GM21737 (cell line): ENCODE measurements around the gene KDM3B.
"Not testable (repeated sequence)": the region's sequence is repeated elsewhere in the genome, so short reads cannot be mapped to it uniquely, and the experiment has no call there.

Experiments
- ATAC-seq: cut with Tn5 transposase; IDR thresholded peaks from one replicate; pipeline ENCODE4 v1.9.1; 2021; ENCODE audit warnings: mild to moderate bottlenecking, moderate library complexity; ENCODE audit not compliant: unreplicated experiment

KDM3B gene

DNA sequence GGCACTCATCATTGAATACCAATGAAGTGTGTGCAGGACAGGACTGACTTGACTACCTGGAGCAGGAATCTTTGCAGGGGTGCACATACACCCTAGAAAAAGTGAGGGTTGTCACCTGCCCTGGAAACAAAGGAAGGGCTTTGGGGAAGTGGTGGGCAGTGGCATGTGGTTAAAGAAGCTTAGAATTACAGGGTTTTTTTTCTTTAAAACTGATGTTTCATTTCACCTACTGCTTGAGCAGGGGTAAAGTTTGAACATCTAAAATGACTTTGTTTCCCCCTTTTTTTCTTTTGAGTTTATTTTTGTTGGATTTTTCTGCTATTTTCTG lies 2.0 kb upstream of the KDM3B start:
- no peak for ATAC-seq

DNA sequence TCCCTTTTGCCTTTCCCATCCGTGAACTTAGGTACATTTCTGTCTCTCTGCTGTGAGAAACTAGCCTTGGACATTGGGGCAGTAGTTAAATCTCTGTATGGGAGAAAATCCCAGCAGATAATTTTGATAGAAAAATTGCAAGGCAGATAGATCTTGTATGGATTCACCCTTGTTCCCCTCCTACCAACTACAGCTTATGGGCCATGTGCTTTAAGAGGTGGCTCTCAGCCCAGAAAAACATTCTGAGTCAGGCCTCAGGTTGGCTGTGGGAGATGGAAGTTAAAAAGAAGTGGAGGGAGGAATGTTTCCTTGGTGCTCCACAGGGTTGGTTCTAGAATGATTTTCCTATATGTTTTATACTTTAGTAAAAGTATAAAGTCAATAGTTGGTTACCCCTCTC lies 1.4 kb upstream of the KDM3B start:
- no peak for ATAC-seq

DNA sequence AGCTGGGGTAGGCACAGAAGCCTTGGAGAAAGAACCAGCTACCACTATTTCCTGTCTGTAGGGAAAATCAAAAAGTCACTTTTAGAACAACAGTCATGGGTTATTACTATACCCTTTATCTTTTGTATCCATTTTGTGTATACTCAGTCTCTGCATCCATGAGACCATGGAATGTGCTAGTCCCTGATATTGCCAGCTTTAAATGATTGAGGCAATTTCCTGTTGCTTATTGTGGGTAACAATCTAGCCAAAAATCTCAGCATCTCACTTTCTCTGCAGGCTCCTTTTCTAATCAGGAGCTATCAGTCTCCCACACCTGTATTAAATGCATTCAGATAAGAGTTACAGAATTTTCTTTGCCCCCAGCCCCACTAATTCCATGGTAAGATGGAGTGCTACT lies 968 bp upstream of the KDM3B start:
- no peak for ATAC-seq

DNA sequence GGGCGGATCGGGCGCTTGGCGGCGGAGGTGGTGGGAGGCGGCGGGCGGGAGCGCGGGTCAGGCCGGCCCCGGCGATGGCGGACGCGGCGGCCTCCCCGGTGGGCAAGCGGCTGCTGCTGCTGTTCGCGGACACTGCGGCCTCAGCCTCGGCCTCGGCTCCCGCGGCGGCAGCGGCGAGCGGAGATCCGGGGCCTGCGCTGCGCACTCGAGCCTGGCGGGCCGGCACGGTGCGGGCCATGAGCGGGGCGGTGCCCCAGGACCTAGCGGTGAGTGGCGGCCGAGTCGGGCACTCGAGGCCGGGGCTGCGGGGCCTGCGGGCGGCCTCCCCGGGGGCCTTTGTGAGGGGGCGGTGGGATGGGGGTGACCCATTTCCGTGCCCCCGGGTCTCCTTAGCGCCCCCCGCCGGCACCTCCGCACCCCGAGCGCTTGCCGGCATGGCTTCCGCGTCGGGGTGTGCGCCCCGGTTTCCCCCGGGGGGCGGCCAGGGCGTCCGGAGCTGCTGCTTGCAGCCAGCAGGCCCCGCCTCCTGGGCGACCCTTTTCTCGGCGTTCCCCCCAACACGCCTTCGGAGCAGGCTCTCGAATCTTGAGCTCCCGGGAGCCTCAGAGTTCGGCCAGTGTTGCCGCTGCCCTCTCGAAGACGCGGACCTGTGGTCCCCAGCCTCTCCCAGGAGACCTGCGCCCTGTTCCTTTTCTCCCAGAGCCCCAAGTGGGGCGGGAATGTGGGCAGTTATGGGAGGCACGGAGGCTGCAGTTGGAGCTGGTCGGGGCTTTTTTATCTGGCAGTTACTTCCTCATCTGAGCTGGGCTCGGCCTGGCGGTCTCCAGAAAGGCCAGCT lies 456 bp downstream of the KDM3B start:
- peak; percentile 32 for ATAC-seq

DNA sequence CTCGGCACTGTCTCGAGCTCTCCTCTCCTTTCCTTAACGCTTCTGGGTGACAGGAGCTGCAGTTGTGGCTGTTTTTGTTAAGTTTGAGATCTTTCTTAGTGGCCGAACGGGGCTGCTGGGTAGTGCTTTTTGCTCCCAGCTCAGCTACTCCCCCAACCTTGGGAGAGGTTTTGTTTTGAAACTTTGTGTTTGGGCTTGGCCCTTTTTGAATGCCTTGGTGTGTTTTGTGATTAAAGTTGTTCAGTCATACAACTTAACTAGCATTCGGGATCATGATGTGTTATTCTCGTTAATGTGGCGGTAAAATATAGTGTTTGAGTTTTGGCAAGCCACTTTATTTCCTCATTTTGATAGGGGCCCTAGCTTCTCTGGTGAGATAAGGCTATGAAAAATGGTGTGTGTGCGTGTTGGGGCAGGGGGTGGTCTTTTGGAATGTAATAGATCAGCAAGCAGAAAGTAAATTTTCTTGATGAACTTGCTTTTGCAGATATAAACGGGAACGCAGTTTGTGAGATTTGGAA lies 1.1 kb downstream of the KDM3B start:
- no peak for ATAC-seq

DNA sequence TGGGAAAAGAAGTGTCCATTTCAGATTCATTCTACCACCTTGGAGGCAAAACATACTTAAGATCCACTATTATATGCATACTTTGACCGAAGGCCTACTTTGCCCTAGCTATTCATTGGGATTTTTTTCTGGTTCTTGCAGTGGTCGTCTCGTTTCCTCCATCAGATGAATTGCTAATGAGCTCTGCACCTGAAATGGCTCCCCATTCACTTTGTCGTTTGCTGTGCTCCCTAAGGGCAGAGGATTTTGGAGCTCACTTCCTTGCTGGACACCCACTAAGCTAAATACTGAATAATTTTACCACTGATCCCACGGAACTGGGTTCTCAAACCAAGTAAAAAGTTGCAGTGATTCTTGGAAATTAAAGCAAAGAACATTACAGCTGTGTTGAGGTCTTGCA lies 1.9 kb downstream of the KDM3B start:
- no peak for ATAC-seq

DNA sequence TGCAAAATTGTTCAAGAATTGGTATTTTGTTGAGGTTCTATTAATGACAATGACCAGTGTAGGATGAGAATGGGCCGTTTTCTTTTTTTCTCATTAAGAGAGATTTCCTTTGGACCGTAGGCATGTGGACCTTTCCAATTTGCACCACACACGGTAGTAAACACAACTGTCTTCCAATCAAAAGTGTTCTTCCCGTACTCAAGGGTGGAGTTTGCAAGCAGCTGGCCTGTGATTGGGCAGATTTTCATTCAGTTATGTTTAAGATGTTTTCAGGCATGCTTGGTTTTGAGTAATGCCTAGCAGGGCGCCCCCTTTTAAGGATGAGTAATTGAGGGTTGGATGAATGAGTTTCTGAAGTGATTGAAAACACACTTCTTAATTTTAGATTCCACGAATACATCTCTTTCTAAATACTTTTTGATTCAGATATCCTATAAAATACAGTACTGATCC lies 2.5 kb downstream of the KDM3B start:
- ATAC-seq: peak; percentile 33

DNA sequence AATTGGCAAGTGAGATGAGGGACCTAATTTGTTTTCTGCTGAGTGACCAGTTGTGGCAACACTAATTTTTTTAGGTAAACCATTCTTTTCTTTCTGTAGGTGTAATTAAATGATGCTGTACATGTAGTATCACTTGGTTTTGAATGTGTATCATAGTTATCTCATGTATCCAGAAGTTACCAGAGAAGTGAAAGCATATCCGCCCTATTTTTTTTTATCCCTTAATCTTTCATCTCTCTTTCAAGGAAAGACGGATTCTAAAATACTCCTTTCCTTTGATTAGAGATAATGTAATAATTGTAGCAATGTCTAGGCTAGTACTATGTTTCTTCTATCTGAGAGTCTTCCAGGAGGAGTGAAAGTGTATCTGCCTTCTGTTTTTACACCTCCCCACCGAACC lies 7.1 kb downstream of the KDM3B start:
- no peak for ATAC-seq

DNA sequence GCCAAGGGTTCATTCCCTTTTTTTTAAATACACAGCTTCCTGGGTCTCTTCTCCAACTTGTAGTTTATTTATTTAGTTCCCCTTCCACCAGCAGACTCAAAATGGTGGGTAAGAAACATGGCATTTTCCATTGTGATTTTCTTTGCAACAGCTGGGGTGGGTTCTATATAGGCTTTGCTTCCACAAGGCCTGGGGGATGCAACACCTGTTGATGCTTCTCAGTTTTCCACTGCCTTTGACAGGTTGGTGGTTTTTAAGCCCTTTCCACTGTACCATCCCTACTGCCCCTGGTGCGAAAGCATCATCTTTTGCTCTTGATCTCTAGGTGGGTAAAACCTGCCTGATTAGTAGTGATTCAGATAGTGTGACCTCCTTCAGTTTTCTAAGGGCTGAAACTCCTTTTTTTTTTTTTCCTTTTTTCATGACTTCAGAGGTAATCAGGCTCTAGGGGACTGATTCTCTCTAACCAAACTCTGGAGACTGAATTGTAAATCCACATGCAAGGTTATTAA lies 8.5 kb downstream of the KDM3B start:
- no peak for ATAC-seq

DNA sequence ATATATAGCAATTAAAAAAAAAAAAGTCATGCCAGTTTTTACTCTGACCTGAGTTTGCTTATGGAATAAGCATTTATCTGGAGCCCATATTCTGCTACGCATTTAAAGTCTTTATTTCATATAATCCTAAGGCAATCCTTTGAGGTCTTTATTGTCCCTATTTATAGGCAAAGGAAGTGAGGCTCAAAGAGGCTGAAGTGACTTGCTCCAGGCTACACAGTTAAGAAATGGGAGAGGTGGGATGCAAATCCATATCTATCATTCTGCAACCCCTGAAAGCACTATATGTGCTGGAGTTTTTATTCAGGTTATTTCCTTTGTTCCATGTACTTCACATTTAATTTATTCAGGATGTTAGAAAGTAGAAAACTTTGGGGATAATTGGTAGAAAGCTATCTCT lies 12.1 kb downstream of the KDM3B start:
- no peak for ATAC-seq

DNA sequence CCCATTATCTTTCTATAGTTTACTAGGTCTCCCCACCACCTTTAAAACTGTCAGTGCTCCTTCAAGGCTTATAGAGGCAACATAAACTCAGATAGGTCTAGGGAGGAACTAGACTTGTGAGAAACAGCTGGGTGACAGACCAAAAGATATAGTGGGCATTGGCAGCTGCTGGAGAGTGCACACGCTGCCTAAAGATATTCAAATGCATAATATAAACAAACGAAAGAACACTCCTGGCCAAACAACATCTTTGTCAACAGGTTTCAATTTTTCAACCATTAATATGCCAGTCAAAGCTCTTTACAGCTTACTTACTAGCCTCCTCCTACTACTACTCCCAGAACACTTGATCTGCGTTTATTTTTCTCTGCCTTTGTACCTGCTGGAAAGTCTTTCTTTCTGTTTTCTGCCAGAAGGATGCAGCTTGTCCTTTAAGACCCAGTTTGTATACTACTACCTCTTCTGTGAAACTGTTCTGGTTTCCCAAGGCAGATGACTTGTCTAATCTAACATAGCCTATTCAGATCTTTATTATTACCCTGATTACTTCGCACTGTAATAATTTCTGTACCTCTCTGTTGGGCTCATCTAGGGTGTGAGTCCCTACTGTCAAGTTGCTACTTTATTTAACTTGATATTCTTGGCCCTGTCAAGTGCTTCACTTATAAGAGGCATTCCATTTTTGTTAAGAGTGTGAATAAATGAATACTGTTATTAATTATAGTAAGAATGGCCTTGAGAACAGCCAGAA lies 14.3 kb downstream of the KDM3B start:
- ATAC-seq: no peak

DNA sequence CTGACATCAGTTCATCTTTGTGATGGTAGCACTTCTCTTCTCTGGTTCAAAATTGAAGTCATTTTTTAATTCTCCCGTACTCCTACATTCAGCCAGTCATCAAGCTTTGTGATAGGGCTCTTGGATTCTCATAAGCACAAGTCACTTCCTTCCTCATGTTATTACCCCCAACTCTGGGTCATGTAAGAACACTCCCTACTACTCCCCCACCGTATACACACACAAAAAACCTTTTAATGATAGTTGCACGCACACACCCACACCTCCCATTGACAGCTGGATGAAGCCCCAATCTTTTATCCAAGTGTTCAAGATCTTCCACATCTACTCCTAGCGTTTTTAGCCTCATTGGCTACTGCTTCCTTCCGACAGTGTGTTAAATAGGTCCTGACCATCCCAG lies 16.8 kb downstream of the KDM3B start:
- ATAC-seq: no peak

DNA sequence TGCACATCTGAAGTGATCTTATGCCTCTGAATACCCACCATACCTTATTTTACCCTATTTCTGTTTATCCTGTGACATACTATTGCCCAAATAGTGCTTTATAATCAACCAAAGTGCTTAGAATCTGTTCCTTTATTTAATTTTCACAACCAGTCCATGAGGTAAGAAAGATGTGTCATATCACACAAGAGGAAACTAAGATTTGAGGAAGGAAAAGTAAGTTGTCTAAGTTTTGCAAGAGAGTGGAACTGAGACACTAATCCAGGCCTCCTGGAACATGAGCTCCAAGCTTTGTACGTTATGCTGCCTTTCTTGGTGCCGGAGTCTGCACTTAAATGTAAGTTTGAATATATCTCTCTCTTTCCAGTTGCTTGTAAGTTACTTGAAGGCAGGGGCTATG lies 17.2 kb downstream of the KDM3B start:
- no peak for ATAC-seq

DNA sequence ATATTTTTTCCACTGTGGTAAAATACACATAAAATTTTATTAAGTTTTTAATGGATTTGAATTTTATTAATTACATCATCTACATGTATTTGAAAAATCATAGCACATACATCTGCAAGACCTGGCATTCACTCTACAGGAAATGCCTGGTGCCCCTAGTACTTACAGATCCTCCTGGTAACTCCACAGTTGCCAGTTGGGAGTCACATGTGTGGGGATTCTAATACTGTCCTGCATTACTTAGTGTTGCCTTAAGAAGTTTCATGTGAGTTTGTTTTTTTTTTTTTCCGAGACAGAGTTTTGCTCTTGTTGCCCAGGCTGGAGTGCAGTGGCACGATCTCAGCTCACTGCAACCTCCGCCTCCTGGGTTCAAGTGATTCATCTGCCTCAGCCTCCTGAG lies 18.1 kb downstream of the KDM3B start:
- no peak for ATAC-seq

DNA sequence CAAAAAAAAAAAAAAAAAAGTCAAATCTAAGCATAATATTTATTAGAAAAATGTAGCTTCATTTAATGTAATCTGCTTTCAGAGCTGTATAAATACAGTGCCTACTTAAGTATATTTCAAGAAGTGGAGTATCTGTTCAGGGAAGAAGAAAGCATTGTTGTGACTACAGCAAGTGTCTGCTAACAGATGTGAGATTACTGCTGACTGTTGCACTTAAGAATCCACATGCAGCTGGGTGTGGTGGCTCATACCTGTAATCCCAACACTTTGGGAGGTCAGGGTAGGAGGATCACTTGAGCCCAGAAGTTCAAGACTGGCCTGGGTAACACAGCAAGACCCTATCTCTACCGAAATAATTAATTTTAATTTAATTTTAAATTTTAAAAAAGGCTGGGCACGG lies 19.0 kb downstream of the KDM3B start:
- ATAC-seq: no peak

DNA sequence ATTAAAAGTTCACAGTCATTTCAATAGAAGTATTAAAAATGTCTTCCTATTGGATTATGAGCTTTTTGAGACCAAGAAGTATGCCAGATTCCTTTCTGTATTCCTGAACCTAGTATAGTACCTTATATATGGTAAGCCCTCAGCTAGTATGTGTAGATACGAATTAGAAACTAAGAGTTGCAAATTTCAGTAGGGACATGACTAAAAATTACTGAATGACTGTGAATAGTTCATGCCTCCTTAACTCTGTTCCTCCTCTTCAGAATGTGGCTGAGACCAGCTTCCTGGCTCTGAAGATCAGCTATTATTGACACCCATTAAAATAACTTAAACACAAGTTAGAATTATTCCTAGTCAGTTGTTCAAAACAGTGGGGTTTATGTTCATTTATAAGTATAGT lies 19.7 kb downstream of the KDM3B start:
- peak; percentile 73 for ATAC-seq

DNA sequence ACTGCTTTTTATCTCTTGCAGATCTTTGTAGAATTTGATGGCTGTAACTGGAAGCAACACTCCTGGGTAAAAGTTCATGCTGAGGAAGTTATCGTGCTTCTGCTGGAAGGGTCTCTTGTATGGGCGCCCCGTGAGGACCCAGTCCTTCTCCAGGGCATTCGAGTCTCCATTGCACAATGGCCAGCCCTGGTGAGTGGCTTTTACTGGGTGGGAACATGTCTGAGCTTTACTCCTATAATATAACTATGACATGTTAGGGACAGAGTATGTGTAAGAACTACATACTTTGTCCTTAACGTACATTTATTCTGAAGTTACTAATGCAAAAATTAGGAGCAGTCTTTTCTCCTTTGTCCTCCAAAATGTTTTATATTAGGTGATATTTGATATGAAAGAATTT lies 20.2 kb downstream of the KDM3B start:
- no peak for ATAC-seq

DNA sequence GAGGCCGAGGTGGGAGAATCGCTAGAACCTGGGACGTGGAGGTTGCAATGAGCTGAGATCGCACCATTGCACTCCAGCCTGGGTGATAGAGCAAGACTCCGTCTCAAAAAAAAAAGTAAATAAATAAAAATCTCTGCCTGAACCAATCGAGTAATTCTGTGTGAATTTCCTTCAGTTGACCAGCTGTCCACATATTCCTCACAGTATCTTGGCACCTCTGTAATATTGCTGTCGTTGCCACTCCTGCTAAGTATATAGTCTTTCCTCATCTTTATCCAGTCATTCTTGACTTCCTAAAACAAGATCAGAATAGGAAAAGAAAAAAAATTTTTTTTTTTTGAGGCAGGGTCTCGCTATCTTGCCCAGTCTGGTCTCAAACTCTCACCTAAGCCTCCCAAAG lies 29.9 kb downstream of the KDM3B start:
- no peak for ATAC-seq

DNA sequence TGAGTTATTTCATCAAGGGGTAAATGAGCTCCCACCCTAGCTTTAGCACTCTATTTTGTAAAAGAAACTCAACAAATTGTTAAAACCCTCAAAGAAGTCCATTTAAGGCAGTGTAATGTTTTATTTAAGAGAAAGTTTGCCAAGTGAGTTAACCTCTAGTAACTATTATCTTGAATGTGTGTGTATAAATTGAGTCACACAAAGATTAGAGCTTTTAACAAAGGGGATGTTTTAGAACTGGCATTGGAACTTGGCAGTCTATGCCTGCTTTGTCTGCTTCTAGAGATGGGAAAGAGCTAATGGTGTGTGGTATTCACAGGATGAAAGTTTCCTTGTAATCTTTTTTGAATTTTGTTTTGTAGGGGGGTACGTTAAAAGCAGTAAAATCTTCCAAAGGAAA lies 33.2 kb downstream of the KDM3B start:
- no peak for ATAC-seq

DNA sequence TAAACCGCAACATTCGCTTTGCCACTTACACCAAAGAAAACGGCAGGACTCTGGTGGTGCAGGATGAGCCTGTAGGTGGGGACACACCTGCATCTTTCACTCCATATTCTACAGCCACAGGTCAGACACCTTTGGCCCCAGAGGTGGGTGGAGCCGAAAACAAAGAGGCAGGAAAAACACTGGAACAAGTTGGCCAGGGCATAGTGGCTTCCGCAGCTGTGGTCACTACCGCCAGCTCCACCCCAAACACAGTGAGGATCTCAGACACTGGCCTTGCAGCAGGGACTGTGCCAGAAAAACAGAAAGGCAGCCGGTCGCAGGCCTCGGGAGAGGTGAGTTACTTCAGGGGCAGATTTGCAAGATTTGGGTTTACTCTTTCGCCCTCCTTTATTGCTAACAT lies 33.8 kb downstream of the KDM3B start:
- no peak for ATAC-seq

DNA sequence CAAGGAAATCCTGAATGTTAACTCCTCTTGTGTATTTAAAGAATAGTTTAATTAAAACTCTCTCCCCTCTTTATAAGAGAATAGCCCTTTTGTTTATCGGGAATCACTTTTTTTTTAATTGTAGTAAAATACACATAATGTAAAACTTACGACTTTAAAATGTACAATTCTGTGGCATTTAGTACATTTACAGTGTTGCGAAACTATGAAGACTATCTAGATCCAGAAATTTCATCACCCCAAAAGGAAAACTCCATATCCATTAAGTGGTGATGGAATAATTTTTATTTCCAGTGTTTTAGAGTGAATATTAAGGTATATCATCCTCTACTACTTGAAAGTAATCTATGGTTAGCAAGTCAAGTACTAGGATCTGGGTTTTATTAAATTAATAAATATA lies 36.8 kb downstream of the KDM3B start:
- no peak for ATAC-seq

DNA sequence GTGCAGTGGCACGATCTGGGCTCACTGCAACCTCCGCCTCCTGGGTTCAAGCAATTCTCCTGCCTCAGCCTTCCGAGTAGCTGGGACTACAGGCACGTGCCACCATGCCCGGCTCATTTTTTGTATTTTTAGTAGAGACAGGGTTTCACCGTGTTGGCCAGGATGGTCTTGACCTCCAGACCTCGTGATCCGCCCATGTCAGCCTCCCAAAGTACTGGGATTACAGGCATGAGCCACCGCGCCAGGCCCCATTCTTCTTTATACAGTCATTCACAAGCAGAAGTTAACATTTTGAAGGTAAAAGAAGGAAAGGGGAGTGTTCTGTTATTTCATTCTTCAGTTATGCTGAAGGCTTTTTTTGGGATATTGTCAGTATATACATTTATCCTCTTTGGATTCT lies 37.4 kb downstream of the KDM3B start:
- not testable (repeated sequence) for ATAC-seq
